DOHH2 (cell line): ENCODE measurements around the gene ZNF532.

Source experiments
- H3F3A ChIP-seq: fragments of 200-600 bp; sonication (generic), shearing (Covaris generic); 2 replicates; pipeline ENCODE4 v1.6.0; 2016; ENCODE audit warnings: antibody characterized with exemption, mild to moderate bottlenecking; ENCODE audit not compliant: control insufficient read depth, insufficient read depth
- H3K27ac ChIP-seq: fragments of 200-600 bp; sonication (generic); 2 replicates; pipeline ENCODE4 v1.5.1; 2014; ENCODE audit warnings: low read depth, mild to moderate bottlenecking, low read length, moderate library complexity
- H3K27me3 ChIP-seq: fragments of 200-600 bp; sonication (generic); 2 replicates; pipeline ENCODE4 v1.6.1; 2014; ENCODE audit warnings: mild to moderate bottlenecking, low read length, mixed read lengths; ENCODE audit not compliant: control insufficient read depth
- H3K36me3 ChIP-seq: fragments of 200-600 bp; sonication (generic); 2 replicates; pipeline ENCODE4 v1.6.1; 2014; ENCODE audit warnings: mild to moderate bottlenecking, low read length, moderate library complexity, mixed read lengths; ENCODE audit not compliant: control insufficient read depth
- H3K4me1 ChIP-seq: fragments of 200-600 bp; sonication (generic); 2 replicates; pipeline ENCODE4 v1.6.1; 2014; ENCODE audit warnings: mild to moderate bottlenecking, low read length, mixed read lengths; ENCODE audit not compliant: control insufficient read depth
- H3K4me2 ChIP-seq: fragments of 200-600 bp; sonication (generic); 2 replicates; pipeline ENCODE4 v1.6.0; 2014; ENCODE audit warnings: mild to moderate bottlenecking, low read length, moderate library complexity
- H3K4me3 ChIP-seq: fragments of 200-600 bp; sonication (generic); 2 replicates; pipeline ENCODE4 v1.5.1; 2014; ENCODE audit warnings: mild to moderate bottlenecking, low read length, mixed read lengths
- H3K79me2 ChIP-seq: fragments of 200-600 bp; sonication (generic); 2 replicates; pipeline ENCODE4 v1.6.1; 2014; ENCODE audit warnings: mild to moderate bottlenecking, low read length, mixed read lengths; ENCODE audit not compliant: control insufficient read depth
- H3K9me2 ChIP-seq: fragments of 200-600 bp; sonication (generic); replicated peaks from 2 replicates; pipeline ENCODE4 v1.6.1; 2014; ENCODE audit warnings: mild to moderate bottlenecking, low read length, mixed read lengths; ENCODE audit not compliant: control insufficient read depth
- H3K9me3 ChIP-seq: fragments of 200-600 bp; sonication (generic); 2 replicates; pipeline ENCODE4 v1.6.1; 2014; ENCODE audit warnings: antibody characterized with exemption, low read length, mixed read lengths; ENCODE audit not compliant: control insufficient read depth, insufficient read depth
- H4K20me1 ChIP-seq: fragments of 200-600 bp; sonication (generic); 2 replicates; pipeline ENCODE4 v1.6.0; 2014; ENCODE audit warnings: low read depth, mild to moderate bottlenecking, antibody characterized with exemption, low read length, moderate library complexity; ENCODE audit not compliant: control insufficient read depth, insufficient read depth
- CTCF ChIP-seq: fragments of 200-600 bp; sonication (generic); IDR thresholded peaks from one replicate; pipeline ENCODE4 v1.5.1; 2014; ENCODE audit warnings: antibody characterized with exemption, mild to moderate bottlenecking, low read depth, low read length; ENCODE audit not compliant: poor library complexity, severe bottlenecking
- EZH2phosphoT487 ChIP-seq: fragments of 200-600 bp; sonication (generic); IDR thresholded peaks from 2 replicates; pipeline ENCODE4 v1.6.1; 2017; ENCODE audit warnings: borderline replicate concordance, mild to moderate bottlenecking, antibody characterized with exemption, low read length, moderate library complexity, mixed read lengths

Gene ZNF532

GRCh38 chr18:58908006-58908405, 43.3 kb downstream of the ZNF532 start:
- H3K9me2 ChIP-seq, result no peaks in the 10 kb centered on the region
- H3K36me3 ChIP-seq, result peaks cover 71% of the 10 kb centered on the region
- H3K4me2 ChIP-seq, result no peak overlapping the region
- no peaks in the 10 kb centered on the region for H3K9me3 ChIP-seq
- H4K20me1 ChIP-seq, result peaks cover 2% of the 10 kb centered on the region; the same call in 1 of the 2 replicates
- no peak overlapping the region for H3K27ac ChIP-seq
- H3K27me3 ChIP-seq, result no peaks in the 10 kb centered on the region
- TF ChIP-seq EZH2phosphoT487 (no peak), CTCF (no peak)
- H3K79me2 ChIP-seq, result peaks cover 99% of the 10 kb centered on the region
- no peaks in the 10 kb centered on the region for H3F3A ChIP-seq
- peaks cover 52% of the 10 kb centered on the region for H3K4me1 ChIP-seq
- no peak overlapping the region for H3K4me3 ChIP-seq

DNA sequence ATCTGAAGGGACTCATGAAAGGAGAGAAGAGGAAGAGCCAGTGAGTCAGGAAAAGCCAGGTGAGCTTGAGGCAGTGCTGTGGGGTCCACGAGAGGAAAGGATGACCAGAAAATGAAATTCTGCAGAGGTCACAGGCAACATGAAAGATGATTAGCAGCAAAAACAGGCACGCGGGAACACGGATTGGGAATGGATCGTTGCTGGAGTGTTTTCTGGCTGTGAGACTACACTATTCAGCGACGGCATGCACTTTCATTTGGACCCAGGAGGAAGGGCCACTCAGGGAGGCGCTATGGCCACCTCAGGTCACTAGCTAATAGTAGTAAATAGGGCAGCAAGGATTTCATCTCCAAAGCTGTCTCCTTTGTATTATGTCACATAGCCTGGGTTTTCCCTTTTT, 44.8 kb downstream of the ZNF532 start:
- Histone ChIP-seq H3K4me3 (no peak overlapping the region), H3F3A (peaks cover 5% of the 10 kb centered on the region; the same call in 1 of the 2 replicates), H3K27me3 (no peaks in the 10 kb centered on the region), H3K27ac (no peak overlapping the region), H3K4me2 (no peak overlapping the region), H3K9me2 (no peaks in the 10 kb centered on the region), H3K79me2 (peaks cover 96% of the 10 kb centered on the region), H3K9me3 (no peaks in the 10 kb centered on the region), H3K4me1 (peaks cover 59% of the 10 kb centered on the region), H4K20me1 (peaks cover 5% of the 10 kb centered on the region; the same call in 1 of the 2 replicates), H3K36me3 (peaks cover 70% of the 10 kb centered on the region)
- TF ChIP-seq EZH2phosphoT487, result no peak
- TF ChIP-seq CTCF, result no peak

- Histone ChIP-seq H3K9me3 (no peaks in the 10 kb centered on the region), H3F3A (peaks cover 5% of the 10 kb centered on the region; the same call in 1 of the 2 replicates), H3K4me2 (peak overlapping the region; percentile 24; the same call in 1 of the 2 replicates), H3K4me1 (peaks cover 50% of the 10 kb centered on the region), H3K79me2 (peaks cover 96% of the 10 kb centered on the region), H3K9me2 (no peaks in the 10 kb centered on the region), H3K4me3 (no peak overlapping the region), H3K27me3 (no peaks in the 10 kb centered on the region), H3K27ac (no peak overlapping the region), H4K20me1 (peaks cover 5% of the 10 kb centered on the region; the same call in 1 of the 2 replicates), H3K36me3 (peaks cover 69% of the 10 kb centered on the region)
- no peak for TF ChIP-seq CTCF
- no peak for TF ChIP-seq EZH2phosphoT487
Measured at GRCh38 chr18:58911241-58911640, 46.6 kb downstream of the ZNF532 start.
